HG02571 (cell line): Measurements from ENCODE around the gene IFI35.
"Not testable (repeated sequence)": the region's sequence is repeated elsewhere in the genome, so short reads cannot be mapped to it uniquely, and the experiment has no call there.

ENCODE experiments used
- ATAC-seq: cut with Tn5 transposase; IDR thresholded peaks from one replicate; pipeline ENCODE4 v1.9.1; 2021; ENCODE audit warnings: mild to moderate bottlenecking, moderate library complexity; ENCODE audit not compliant: unreplicated experiment

Gene IFI35

DNA sequence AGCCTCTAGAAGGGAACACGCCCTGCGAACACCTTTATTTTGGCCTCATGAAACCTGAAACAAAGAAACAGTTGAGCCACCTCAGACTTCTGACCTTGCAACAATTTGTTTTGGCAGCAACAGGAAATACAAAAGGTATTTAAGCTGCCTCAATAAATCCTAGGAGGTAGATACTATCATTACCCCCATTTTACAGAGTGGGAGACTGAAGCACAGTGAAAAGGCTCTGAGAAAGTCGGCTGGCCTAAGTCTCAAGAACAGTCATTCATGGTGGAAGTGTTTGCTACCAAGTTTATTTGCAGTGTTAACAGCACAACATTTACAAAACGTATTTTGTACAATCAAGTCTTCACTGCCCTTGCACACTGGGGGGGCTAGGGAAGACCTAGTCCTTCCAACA lies 37.4 kb downstream of the IFI35 start:
- no peak for ATAC-seq

DNA sequence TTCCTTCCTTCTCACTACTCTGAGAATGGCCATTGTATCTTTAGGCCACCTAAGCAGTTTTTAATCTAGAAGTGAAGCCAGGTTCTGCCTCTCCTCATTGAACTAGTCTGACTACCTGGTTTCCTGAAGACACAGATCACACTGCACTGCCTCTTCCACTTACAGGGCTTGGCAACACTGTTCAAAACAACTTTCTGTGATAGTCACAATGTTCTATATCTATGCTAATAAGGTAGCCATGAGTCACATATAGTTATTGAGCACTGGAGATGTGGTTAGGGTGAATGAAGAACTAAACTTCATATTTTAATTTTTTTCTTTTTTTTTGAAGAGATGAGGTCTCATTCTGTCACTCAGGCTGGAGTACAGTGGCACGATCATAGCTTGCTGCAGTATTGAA lies 45.4 kb downstream of the IFI35 start:
- ATAC-seq, result no peak

DNA sequence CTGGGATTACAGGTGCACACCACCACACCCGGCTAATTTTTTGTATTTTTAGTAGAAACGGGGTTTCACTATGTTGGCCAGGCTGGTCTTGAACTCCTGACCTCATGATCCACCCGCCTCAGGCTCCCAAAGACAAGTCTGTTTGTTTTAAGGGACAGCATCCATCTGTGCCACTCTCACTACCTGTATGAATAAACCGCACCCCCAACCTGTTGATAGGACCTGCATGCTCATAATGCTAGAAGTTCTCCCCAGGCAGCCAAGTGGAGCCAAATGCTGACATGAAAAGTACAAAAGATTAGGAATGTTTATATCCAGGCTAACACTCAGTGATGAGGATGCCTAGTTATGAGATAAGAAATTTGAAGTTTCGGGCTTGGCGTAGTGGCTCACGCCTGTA lies 46.4 kb downstream of the IFI35 start:
- not testable (repeated sequence) for ATAC-seq

DNA sequence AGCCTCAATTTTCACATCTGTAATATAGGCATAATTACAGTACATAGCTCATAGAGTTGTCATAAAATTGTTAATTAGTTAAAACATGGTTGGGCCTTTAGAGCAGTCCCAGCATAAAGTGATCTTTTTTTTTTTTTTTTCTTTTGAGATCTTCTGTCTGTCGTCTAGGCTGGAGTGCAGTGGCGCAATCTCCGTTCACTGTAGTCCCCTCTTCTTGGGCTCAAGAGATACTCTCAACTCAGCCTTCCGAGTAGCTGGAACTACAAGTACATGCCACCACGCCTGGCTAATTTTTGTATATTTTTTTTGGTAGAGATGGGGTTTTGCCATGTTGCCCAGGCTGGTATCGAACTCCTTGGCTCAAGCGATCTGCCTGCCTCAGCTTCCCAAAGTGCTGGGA lies 49.5 kb downstream of the IFI35 start:
- ATAC-seq, result no peak

DNA sequence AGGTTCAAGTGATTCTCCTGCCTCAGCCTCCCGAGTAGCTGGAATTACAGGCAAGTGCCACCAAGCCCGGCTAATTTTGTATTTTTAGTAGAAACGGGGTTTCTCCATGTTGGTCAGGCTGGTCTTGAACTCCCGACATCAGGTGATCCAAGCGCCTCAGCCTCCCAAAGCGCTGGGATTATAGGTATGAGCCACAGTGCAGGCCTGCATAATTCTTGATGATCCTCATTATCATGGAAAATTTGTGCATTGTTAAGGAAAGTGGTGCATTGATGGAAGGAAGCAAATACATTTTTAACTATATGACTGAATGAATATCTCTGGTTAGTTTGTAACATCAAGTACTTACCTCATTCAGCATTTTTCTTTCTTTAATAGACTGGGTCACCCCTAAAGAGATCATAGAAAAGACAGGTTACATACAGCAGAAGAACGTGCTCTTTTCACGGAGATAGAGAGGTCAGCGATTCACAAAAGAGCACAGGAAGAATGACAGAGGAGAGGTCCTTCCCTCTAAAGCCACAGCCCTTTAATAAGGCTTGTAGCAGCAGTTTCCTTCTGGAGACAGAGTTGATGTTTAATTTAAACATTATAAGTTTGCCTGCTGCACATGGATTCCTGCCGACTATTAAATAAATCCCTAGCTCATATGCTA lies 56.5 kb downstream of the IFI35 start:
- no peak for ATAC-seq
